ENCODE measurements around the gene RAP1GAP2. TPM values are rescaled to one million over a fixed set of nuclear protein-coding genes. Genes with fewer than 3 reads are reported as not detected.

Gene RAP1GAP2
- polyA plus RNA-seq, 3 donors: 1.5 to 48.4 (median 6.1) TPM

DNA sequence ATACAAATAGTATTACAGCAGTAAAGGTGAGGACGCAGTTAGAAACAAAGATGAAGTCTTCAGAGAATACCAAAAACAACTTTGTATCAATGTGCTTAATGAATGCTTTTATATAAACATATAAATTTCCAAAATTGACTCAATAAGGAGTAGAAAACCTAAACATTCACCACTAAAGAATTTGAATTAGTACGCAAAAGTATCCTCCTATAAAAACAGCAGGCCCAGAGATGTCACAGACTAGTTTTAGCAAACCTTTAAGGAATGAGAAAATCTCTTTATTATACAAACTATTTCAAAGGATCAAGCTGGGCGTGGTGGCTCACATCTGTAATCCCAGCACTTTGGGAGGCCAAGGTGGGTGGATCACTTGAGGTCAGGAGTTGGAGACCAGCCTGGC, 180.9 kb downstream of the RAP1GAP2 start:
- no peak for DNase-seq
- H3K27ac Mint-ChIP-seq: no peak overlapping the region
- TF ChIP-seq, protein P1, sequence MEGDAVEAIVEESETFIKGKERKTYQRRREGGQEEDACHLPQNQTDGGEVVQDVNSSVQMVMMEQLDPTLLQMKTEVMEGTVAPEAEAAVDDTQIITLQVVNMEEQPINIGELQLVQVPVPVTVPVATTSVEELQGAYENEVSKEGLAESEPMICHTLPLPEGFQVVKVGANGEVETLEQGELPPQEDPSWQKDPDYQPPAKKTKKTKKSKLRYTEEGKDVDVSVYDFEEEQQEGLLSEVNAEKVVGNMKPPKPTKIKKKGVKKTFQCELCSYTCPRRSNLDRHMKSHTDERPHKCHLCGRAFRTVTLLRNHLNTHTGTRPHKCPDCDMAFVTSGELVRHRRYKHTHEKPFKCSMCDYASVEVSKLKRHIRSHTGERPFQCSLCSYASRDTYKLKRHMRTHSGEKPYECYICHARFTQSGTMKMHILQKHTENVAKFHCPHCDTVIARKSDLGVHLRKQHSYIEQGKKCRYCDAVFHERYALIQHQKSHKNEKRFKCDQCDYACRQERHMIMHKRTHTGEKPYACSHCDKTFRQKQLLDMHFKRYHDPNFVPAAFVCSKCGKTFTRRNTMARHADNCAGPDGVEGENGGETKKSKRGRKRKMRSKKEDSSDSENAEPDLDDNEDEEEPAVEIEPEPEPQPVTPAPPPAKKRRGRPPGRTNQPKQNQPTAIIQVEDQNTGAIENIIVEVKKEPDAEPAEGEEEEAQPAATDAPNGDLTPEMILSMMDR (IDR thresholded peaks at IDR 0.05): no peak
- H3K4me3 Mint-ChIP-seq: no peak overlapping the region
- no peak overlapping the region for H3K27ac ChIP-seq (ENCODE audit: low read depth in 1 of 2, low read length in 2 of 2)
- H3K4me1 Mint-ChIP-seq: no peaks in the 10 kb centered on the region
- peaks cover 27 to 82% of the 10 kb centered on the region in 2 donors for H3K36me3 ChIP-seq (replicated peaks in 1 of 2; ENCODE audit: control insufficient read depth in 1 of 2, insufficient read depth in 2 of 2, low read length in 2 of 2)
- H3K4me2 ChIP-seq (replicated peaks; ENCODE audit: extremely low read depth, low read length, poor library complexity, severe bottlenecking): no peak overlapping the region
- H3K36me3 Mint-ChIP-seq: peaks cover 59 to 83% of the 10 kb centered on the region in 2 donors
- H3K4me1 ChIP-seq (ENCODE audit: control insufficient read depth in 1 of 2, insufficient read depth in 2 of 2, low read length in 2 of 2): no peaks in the 10 kb centered on the region
- H4K20me1 ChIP-seq (ENCODE audit: insufficient read depth, low read length): peaks cover 43% of the 10 kb centered on the region
- H3K27me3 ChIP-seq (ENCODE audit: control insufficient read depth in 2 of 2, insufficient read depth in 2 of 2, low read length in 2 of 2): no peaks in the 10 kb centered on the region
- H3K27me3 Mint-ChIP-seq (ENCODE audit: low read depth in 3 of 3): peaks cover 0 to 1% (median 0%) of the 10 kb centered on the region in 3 donors
- no peak overlapping the region for H3K9ac ChIP-seq (ENCODE audit: insufficient read depth, low read length, poor library complexity, severe bottlenecking)
- no peaks in the 10 kb centered on the region for H3K9me3 ChIP-seq (replicated peaks in 1 of 2; ENCODE audit: control insufficient read depth in 1 of 2, insufficient read depth in 1 of 2, low read length in 2 of 2)
- H3K4me3 ChIP-seq (replicated peaks in 1 of 3; ENCODE audit: low read depth in 2 of 3, low read length in 3 of 3): no peak overlapping the region
- no CpG with 5 or more reads among the region's 3 CpGs for whole genome bisulfite sequencing (ENCODE audit: insufficient coverage)
- H2AFZ ChIP-seq (ENCODE audit: insufficient read depth, low read depth, low read length, poor library complexity, severe bottlenecking): no peak overlapping the region
- H3K9me3 Mint-ChIP-seq: peaks cover 0 to 4% (median 0%) of the 10 kb centered on the region in 7 donors
- intact Hi-C loops (cut with micrococcal nuclease): no loop called here
- no peaks in the 10 kb centered on the region for H3K79me2 ChIP-seq (ENCODE audit: insufficient read depth, low read length)

DNA sequence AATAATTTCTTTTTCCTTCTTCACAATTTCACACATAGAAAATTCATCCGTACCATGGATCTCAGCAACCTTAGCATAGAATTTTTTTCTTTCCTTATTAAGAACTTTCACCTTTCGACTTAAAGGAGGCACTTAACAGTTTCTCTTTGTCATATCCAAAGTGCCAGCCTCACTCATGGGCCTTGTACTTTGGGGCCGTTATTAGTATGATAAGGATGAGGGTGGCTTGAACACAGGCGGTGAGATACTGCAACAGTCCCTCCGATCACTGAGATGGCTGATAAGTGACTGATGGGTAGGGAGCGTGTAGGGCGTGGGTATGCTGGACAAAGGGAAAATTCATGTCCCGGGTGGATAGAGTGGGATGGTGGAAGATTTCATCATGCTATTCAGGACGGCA, 181.9 kb downstream of the RAP1GAP2 start:
- Histone ChIP-seq H3K9ac (ENCODE audit: insufficient read depth, low read length, poor library complexity, severe bottlenecking) (no peak overlapping the region), H3K36me3 (replicated peaks in 1 of 2; ENCODE audit: control insufficient read depth in 1 of 2, insufficient read depth in 2 of 2, low read length in 2 of 2) (peaks cover 36 to 85% of the 10 kb centered on the region in 2 donors), H3K4me3 (replicated peaks in 1 of 3; ENCODE audit: low read depth in 2 of 3, low read length in 3 of 3) (no peak overlapping the region), H3K4me2 (replicated peaks; ENCODE audit: extremely low read depth, low read length, poor library complexity, severe bottlenecking) (no peak overlapping the region), H3K27me3 (ENCODE audit: control insufficient read depth in 2 of 2, insufficient read depth in 2 of 2, low read length in 2 of 2) (no peaks in the 10 kb centered on the region), H3K79me2 (ENCODE audit: insufficient read depth, low read length) (no peaks in the 10 kb centered on the region), H3K27ac (ENCODE audit: low read depth in 1 of 2, low read length in 2 of 2) (no peak overlapping the region), H3K4me1 (ENCODE audit: control insufficient read depth in 1 of 2, insufficient read depth in 2 of 2, low read length in 2 of 2) (no peaks in the 10 kb centered on the region), H3K9me3 (replicated peaks in 1 of 2; ENCODE audit: control insufficient read depth in 1 of 2, insufficient read depth in 1 of 2, low read length in 2 of 2) (no peaks in the 10 kb centered on the region), H2AFZ (ENCODE audit: insufficient read depth, low read depth, low read length, poor library complexity, severe bottlenecking) (no peak overlapping the region), H4K20me1 (ENCODE audit: insufficient read depth, low read length) (peaks cover 50% of the 10 kb centered on the region)
- no peak overlapping the region for H3K27ac Mint-ChIP-seq
- peaks cover 0 to 1% (median 0%) of the 10 kb centered on the region in 3 donors for H3K27me3 Mint-ChIP-seq (ENCODE audit: low read depth in 3 of 3)
- 100% methylated on average over 6 of the region's 9 CpGs for WGBS (ENCODE audit: insufficient coverage)
- intact Hi-C loops (cut with micrococcal nuclease): no loop called here
- TF ChIP-seq, protein P1 (IDR thresholded peaks at IDR 0.05): no peak
- DNase-seq: no peak
- H3K4me1 Mint-ChIP-seq: no peaks in the 10 kb centered on the region
- peaks cover 65 to 87% of the 10 kb centered on the region in 2 donors for H3K36me3 Mint-ChIP-seq
- H3K9me3 Mint-ChIP-seq: peaks cover 0 to 3% (median 0%) of the 10 kb centered on the region in 7 donors
- no peak overlapping the region for H3K4me3 Mint-ChIP-seq

Data from CD14-positive monocyte (primary cell).